ENCODE results near the gene DBT.

Gene DBT

GRCh38 chr1:100277866-100278265, 28.2 kb upstream of the DBT start:
- TF ChIP-seq GABPA (IDR thresholded peaks at IDR 0.05; ENCODE audit: low read depth) (no peak), CTCF (IDR thresholded peaks at IDR 0.05; ENCODE audit: insufficient read depth, low read length) (no peak), POLR2AphosphoS5 (IDR thresholded peaks at IDR 0.05; ENCODE audit: low read depth) (no peak), SPI1 (IDR thresholded peaks at IDR 0.05; ENCODE audit: borderline replicate concordance, low read depth) (no peak)
- TF ChIP-seq, protein P1, sequence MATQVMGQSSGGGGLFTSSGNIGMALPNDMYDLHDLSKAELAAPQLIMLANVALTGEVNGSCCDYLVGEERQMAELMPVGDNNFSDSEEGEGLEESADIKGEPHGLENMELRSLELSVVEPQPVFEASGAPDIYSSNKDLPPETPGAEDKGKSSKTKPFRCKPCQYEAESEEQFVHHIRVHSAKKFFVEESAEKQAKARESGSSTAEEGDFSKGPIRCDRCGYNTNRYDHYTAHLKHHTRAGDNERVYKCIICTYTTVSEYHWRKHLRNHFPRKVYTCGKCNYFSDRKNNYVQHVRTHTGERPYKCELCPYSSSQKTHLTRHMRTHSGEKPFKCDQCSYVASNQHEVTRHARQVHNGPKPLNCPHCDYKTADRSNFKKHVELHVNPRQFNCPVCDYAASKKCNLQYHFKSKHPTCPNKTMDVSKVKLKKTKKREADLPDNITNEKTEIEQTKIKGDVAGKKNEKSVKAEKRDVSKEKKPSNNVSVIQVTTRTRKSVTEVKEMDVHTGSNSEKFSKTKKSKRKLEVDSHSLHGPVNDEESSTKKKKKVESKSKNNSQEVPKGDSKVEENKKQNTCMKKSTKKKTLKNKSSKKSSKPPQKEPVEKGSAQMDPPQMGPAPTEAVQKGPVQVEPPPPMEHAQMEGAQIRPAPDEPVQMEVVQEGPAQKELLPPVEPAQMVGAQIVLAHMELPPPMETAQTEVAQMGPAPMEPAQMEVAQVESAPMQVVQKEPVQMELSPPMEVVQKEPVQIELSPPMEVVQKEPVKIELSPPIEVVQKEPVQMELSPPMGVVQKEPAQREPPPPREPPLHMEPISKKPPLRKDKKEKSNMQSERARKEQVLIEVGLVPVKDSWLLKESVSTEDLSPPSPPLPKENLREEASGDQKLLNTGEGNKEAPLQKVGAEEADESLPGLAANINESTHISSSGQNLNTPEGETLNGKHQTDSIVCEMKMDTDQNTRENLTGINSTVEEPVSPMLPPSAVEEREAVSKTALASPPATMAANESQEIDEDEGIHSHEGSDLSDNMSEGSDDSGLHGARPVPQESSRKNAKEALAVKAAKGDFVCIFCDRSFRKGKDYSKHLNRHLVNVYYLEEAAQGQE (IDR thresholded peaks at IDR 0.05; ENCODE audit: insufficient replicate concordance, low read depth), result no peak
- no peak overlapping the region for H3K27ac ChIP-seq (replicated peaks)
- no peak overlapping the region for H3K4me3 ChIP-seq (replicated peaks; ENCODE audit: insufficient read depth, low read length)
- no peaks in the 10 kb centered on the region for H3K27me3 ChIP-seq (ENCODE audit: insufficient read depth, poor library complexity, severe bottlenecking)
- no peak for DNase-seq (ENCODE audit: low read depth in 1 of 2, low spot score in 1 of 2)

DNA sequence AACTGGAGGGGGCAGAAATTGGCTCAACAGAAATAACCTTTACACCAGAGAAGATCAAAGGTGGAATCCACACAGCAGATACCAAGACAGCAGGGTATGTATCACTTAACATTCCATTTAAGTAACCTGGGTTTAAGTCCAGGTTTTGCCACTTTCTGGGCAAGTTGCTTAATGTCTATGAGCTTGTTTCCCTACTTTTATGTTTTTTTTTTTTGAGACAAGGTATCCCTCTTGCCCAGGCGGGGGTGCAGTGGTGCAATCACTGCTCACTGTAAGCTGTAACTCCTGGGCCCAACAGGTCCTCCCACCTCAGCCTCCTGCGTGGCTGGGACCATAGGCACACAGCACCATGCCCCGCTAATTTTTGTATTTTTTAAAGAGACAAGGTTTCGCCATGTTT, 18.6 kb upstream of the DBT start:
- no peak for DNase-seq (ENCODE audit: low read depth in 1 of 2, low spot score in 1 of 2)
- H3K27ac ChIP-seq (replicated peaks), result no peak overlapping the region
- H3K27me3 ChIP-seq (ENCODE audit: insufficient read depth, poor library complexity, severe bottlenecking), result no peaks in the 10 kb centered on the region
- no peak overlapping the region for H3K4me3 ChIP-seq (replicated peaks; ENCODE audit: insufficient read depth, low read length)
- TF ChIP-seq POLR2AphosphoS5 (IDR thresholded peaks at IDR 0.05; ENCODE audit: low read depth) (no peak), GABPA (IDR thresholded peaks at IDR 0.05; ENCODE audit: low read depth) (no peak), SPI1 (IDR thresholded peaks at IDR 0.05; ENCODE audit: borderline replicate concordance, low read depth) (no peak), CTCF (IDR thresholded peaks at IDR 0.05; ENCODE audit: insufficient read depth, low read length) (no peak)
- TF ChIP-seq, protein P1 (IDR thresholded peaks at IDR 0.05; ENCODE audit: insufficient replicate concordance, low read depth), result no peak

GRCh38 chr1:100267284-100267683, 17.6 kb upstream of the DBT start:
- peak overlapping the region; percentile 96 for H3K27ac ChIP-seq (replicated peaks)
- no peak for DNase-seq (ENCODE audit: low read depth in 1 of 2, low spot score in 1 of 2)
- TF ChIP-seq, protein P1 (IDR thresholded peaks at IDR 0.05; ENCODE audit: insufficient replicate concordance, low read depth), result no peak
- TF ChIP-seq GABPA (IDR thresholded peaks at IDR 0.05; ENCODE audit: low read depth) (no peak), CTCF (IDR thresholded peaks at IDR 0.05; ENCODE audit: insufficient read depth, low read length) (no peak), POLR2AphosphoS5 (IDR thresholded peaks at IDR 0.05; ENCODE audit: low read depth) (no peak), SPI1 (IDR thresholded peaks at IDR 0.05; ENCODE audit: borderline replicate concordance, low read depth) (no peak)
- peak overlapping the region; percentile 94 for H3K4me3 ChIP-seq (replicated peaks; ENCODE audit: insufficient read depth, low read length)
- no peaks in the 10 kb centered on the region for H3K27me3 ChIP-seq (ENCODE audit: insufficient read depth, poor library complexity, severe bottlenecking)
